NK-92 treated with Interleukin-12 subunit alpha and Interleukin-12 subunit beta, amount 100 ng/mL, for 24 hours (cell line): Measurements from ENCODE around the gene CBX3.
"Not testable (repeated sequence)": the region's sequence is repeated elsewhere in the genome, so short reads cannot be mapped to it uniquely, and the experiment has no call there.

Experiments
- DNase-seq: peaks from one replicate; lab custom pipeline; 2025; lab: John Stamatoyannopoulos, UW

The CBX3 gene

DNA sequence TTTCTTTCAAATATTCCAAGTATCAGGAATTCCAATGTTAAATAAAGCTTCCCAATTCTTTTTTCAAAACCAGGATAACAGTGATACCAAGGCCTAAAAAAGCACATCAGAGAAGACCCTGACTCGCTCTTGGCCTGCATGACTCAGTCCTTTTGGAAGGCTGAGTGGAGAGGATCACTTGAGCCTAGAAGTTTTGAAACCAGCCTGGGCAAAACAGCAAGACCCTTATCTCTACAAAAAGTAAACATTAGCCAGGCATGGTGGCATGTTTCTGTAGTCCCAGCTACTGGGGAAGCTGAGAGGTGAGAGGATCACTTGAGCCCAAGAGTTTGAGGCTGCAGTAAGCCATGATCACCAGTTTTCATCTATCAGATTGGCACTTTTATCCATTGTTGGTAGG is 30.9 kb upstream of the CBX3 start:
- DNase-seq: no peak

DNA sequence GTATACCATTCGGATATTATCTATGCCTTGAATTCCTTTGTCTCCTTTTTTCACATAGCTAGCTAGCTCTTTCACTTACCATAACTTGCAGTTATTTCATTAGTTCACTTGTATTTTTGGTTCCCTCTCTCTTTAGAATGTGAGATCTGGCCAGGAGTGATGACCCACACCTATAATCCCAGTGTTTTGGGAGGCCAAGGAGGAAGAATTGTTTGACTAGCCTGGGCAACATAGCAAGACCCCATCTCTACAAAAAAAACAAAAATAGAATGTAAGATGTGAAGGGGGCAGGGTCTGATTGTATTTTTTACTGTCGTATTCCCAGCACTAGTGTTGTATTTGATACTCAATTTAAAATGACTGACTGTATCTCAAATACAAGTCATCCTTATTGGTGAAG is 29.9 kb upstream of the CBX3 start:
- no peak for DNase-seq

DNA sequence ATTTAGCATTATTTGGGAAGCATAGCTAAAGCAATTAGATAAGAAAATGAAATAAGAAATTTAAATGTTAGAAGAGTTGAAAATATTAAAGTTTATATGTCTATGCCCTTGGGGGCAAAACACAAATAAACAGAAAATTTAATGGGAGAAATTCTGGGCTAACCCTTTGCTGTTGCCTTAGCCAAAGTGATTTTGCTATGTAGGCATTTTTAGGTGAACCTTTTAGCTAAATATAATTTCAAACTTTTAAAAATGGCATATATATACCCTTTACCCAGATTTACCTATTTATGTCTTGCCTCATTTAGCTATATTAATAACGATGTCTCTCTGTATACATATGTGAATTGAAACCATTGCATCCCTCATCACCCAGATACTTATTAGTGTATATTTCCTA is 29.5 kb upstream of the CBX3 start:
- DNase-seq: no peak

DNA sequence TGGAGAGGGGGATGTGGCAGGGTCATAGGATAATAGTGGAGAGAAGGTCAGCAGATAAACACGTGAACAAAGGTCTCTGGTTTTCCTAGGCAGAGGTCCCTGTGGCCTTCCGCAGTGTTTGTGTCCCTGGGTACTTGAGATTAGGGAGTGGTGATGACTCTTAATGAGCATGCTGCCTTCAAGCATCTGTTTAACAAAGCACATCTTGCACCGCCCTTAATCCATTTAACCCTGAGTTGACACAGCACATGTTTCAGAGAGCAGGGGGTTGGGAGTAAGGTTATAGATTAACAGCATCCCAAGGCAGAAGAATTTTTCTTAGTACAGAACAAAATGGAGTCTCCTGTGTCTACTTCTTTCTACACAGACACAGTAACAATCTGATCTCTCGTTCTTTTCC is 25.6 kb upstream of the CBX3 start:
- DNase-seq: not testable (repeated sequence)

DNA sequence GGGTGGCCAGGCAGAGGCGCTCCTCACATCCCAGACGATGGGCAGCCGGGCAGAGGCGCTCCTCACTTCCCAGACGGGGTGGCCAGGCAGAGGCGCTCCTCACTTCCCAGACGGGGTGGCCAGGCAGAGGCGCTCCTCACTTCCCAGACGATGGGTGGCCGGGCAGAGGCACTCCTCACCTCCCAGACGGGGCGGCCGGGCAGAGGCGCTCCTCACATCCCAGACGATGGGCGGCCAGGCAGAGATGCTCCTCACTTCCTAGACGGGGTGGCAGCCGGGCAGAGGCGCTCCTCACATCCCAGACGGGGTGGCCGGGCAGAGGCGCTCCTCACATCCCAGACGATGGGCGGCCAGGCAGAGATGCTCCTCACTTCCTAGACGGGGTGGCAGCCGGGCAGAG is 24.8 kb upstream of the CBX3 start:
- not testable (repeated sequence) for DNase-seq

DNA sequence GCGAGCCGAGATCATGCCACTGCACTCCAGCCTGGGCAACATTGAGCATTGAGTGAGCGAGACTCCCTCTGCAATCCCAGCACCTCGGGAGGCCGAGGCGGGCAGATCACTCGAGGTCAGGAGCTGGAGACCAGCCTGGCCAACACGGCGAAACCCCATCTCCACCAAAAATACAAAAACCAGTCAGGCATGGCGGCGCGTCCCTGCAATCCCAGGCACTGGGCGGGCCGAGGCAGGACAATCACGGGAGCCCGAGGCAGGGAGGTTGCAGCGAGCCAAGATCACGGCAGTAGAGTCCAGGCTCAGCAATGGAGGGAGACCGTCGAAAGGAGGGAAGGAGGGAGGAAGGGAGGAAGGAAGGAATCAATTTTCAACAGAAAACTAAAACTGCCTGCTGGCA is 24.3 kb upstream of the CBX3 start:
- not testable (repeated sequence) for DNase-seq

DNA sequence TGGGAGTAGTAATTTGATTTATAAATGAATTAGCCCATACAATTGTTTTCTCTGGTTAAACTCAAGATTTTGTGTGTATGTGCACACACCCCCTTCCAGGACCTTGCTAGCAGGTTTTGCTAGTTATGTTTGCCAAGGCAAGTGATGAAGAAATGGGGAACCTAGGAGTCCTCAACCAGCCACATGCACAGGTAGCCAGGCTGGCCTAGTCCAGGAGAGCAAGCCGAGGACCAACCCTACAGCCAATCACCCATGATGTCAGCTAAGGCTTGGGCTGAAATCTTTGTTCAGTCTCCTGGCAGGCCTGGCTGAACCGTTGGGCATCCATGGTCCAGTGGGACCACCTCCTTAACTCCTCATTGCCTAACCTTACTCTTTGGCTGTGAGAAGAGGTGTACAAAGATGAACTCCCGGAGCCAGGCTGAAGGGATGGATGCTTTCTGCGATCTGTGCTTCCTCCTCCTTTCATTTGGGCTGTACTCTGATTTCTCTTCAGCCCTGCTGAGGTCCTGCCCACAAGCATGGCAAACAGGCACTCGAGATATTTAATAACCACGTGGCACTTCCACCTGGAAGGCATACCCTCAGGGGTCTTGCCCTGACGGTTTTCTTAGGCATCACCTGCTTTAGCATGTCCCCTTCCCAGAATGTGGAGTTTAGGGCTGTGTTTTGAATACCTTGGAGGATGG is 23.1 kb upstream of the CBX3 start:
- DNase-seq: no peak

DNA sequence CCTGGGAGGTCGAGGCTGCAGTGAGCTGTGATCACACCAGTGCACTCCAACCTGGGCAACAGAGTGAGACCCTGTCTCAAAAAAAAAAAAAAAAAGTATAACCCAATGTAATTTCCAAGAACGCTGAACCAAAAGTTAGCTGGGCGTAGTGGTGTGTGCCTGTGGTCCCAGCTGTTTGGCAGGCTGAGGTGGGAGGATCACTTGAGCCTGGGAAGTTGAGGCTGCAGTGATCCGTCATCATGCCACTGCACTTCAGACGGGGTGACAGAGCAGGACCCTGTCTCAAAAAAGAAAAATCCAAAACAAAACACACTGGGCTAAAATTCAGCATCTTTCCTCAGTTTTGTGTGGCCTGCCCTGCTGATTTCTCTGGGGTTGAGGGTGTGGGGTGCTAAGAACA is 22.1 kb upstream of the CBX3 start:
- DNase-seq: no peak

DNA sequence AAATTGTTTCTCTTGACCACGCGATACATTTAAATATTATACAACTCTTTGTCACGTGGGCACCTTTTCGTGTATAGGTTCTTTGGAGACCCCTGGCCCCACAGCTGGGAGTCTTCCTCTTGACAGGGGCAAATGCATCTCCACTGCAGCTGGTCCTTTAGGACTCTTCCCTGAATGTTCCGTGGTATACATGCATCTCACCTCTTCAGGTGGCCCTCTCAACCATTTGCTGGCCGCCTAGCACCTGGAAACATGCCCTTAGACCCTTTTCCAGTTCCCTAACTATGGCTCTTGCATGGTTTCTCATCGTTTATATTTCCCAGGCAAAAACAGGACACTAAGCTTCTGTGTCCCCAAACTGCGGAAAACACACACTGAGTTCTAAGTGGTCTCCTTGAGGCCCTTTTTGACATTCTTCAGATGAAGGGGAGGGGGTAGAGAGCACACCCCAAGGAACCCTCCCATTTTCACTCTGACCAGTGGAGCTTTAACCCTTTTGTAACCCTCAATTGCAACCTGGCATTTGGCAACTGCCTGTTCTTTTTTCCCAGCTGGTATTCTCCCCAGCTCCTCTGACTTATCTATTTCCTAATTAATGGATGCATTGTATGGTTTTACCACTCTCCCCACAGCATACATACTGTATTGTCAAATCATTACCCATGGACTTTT is 21.6 kb upstream of the CBX3 start:
- DNase-seq: no peak

DNA sequence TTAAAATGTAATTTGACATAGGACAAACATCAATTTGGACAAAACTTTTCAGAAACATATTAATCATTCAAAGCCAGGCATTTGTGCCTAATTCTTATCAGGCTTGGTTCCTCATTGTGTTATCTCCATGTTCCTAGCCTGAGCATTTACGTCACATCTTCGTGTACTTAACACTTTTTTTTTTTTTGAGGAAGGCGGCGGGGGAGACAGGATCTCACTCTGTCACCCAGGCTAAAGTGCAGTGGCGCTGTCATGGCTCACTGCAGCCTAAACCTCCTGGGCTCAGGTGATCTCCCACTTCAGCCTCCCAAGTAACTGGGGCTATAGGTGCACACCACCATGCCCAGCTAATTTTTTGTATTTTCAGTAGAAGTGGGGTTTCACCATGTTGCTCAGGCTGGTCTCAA is 20.8 kb upstream of the CBX3 start:
- no peak for DNase-seq

DNA sequence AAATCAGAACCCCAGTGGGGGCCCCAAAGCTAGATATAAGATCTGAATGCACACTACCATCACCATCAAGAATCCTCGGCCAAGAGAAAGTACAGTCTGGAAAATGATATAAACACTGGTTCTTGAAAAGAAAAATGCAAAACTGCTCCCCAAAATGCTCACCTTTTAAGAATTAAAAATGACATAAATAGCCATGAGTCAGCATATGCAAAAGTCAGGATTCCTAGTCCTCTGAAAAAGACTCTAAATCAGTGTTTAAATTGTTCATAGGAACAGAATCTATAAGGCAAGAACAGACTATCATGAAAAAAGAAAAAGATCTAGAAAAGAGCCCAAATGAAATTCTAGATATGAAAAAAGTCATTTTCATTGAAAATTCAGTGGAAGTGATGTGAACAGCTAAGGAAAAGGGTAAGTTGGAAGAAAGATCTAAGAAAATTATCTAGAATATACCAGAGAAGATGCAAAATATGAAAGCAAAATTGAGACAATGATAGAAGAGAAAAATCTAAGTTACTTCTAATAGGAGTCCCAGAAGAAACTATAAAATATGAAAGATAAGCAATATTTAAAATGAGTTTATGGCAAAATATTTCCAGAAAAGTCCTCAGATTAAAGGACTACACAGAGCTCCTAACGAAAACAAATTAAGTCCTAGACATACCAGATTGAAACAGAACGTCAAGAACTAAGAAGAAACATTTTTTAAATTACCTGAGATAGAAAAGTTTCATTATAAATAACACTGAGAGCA is 19.9 kb upstream of the CBX3 start:
- DNase-seq: no peak

DNA sequence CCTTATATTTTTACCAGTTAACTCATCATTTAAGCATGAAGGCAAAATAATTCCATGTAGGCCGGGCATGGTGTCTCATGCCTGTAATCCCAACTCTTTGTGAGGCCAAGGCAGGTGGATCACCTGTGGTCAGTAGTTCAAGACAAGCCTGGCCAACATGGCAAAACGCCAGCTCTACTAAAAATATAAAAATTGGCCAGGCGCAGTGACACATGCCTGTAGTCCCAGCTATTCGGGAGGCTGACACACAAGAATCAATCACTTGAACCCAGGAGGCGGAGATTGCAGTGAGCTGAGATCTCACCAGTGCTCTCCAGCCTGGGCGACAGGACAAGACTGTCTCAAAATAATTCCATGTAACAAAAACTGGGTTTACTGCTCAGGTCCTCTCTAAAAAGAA is 19.3 kb upstream of the CBX3 start:
- DNase-seq: no peak

DNA sequence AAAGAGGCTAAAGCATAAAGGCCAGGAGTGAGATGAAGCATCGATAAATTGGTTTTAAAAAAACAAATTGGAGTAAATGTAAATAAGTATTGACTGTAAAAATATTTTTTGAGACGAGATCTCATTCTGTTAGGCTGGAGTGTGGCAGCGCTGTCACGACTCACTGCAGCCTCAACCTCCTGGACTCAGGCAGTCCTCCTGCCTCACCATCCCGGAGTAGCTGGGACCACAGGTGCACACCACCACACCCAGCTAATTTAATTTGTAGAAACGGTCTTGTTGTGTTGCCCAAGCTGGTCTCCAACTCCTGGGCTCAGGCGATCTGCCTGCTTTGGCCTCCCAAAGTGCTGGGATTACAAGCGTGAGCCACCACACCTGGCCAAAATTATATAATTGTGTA is 18.8 kb upstream of the CBX3 start:
- DNase-seq: no peak

DNA sequence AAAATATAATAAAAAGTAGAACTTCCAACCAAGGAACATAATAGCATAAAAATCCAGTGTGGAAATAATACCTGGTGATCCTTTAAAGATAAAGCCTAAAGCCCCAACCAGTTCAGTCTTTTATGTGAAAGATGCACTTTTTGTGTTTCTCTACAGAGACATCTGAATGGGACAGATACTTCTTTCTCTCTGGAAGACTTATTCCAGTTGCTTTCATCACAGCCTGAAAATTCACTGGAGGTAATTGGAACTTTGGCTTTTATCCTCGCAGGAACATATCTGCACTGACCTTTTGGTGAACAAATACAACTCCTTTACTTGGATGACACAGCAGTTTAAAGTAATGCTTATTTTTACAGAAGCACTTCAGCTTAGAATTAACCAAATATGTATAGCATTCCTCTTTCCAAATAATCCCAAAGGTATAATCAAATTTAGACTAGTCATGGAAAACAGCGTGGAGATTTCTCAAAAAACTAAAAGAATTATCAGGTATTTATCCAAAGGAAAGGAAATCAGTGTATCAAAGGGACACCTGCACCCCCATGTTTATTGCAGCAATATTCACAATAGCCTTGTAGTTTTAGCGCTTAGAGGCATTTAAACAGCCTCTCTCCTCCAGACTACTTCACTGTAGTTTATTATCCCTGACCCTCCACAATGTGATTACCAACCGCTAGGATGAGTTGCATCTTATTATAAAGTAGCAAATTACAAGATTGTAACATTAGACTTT is 17.8 kb upstream of the CBX3 start:
- no peak for DNase-seq

DNA sequence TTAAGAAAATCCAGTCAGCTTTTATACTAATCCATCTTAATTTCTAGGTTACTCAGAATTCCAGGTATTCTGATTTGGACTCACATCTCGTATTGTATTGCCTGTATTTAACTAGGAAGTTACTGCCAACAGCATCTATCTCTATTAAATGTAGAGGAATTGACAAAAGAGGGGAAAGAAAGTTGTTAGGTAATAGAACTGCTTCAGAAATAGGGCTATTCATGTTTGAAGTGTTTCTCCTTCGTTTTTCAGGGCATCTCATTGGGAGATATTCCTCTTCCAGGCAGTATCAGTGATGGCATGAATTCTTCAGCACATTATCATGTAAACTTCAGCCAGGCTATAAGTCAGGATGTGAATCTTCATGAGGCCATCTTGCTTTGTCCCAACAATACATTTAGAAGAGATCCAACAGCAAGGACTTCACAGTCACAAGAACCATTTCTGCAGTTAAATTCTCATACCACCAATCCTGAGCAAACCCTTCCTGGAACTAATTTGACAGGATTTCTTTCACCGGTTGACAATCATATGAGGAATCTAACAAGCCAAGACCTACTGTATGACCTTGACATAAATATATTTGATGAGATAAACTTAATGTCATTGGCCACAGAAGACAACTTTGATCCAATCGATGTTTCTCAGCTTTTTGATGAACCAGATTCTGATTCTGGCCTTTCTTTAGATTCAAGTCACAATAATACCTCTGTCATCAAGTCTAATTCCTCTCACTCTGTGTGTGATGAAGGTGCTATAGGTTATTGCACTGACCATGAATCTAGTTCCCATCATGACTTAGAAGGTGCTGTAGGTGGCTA is 17.1 kb upstream of the CBX3 start:
- not testable (repeated sequence) for DNase-seq

DNA sequence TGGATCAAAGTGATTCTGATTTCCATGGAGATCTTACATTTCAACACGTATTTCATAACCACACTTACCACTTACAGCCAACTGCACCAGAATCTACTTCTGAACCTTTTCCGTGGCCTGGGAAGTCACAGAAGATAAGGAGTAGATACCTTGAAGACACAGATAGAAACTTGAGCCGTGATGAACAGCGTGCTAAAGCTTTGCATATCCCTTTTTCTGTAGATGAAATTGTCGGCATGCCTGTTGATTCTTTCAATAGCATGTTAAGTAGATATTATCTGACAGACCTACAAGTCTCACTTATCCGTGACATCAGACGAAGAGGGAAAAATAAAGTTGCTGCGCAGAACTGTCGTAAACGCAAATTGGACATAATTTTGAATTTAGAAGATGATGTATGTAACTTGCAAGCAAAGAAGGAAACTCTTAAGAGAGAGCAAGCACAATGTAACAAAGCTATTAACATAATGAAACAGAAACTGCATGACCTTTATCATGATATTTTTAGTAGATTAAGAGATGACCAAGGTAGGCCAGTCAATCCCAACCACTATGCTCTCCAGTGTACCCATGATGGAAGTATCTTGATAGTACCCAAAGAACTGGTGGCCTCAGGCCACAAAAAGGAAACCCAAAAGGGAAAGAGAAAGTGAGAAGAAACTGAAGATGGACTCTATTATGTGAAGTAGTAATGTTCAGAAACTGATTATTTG is 16.3 kb upstream of the CBX3 start:
- DNase-seq: no peak

DNA sequence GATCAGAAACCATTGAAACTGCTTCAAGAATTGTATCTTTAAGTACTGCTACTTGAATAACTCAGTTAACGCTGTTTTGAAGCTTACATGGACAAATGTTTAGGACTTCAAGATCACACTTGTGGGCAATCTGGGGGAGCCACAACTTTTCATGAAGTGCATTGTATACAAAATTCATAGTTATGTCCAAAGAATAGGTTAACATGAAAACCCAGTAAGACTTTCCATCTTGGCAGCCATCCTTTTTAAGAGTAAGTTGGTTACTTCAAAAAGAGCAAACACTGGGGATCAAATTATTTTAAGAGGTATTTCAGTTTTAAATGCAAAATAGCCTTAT is 15.7 kb upstream of the CBX3 start:
- DNase-seq: no peak

DNA sequence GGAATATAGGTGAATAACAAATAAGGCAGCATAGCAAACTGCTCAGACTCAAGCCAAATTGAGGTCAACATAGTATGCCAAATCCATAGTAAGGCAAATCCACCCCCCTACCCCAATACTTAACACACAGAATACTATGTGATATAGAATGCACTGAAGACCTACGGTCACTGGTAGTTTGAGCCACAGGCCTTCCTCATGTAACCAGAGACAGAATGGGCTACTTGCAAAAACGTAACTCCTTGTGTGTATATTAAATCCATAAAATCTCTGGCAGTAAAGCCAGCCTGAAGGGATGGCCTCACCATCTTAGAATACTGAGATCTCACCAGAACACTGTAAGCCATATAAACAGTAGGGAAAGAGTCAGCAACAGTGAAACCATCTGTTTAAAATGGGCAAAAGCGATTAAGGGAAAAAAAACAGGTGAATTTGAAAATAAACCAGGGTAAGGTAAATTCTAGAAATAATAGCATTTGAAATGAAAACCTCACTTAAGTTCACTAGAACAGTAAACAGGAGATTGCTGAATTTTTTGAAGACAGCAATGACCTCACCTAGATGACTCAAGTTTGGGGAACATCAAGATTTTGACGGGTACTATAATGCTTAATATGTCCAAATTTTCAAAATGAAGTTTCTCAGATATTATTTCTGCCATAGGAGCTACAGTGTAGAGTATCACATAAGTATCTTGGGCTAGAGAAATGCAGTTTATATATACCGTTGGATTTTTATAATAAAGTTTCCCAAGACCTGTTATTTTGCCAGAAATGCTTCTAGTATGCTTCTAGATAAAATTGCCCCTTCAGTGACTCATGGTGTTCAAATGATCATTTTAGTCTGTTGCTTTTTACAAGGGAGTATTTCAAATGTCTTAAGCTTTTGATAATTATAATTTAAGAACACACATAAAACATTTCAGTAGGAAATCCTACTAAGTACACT is 14.9 kb upstream of the CBX3 start:
- no peak for DNase-seq

DNA sequence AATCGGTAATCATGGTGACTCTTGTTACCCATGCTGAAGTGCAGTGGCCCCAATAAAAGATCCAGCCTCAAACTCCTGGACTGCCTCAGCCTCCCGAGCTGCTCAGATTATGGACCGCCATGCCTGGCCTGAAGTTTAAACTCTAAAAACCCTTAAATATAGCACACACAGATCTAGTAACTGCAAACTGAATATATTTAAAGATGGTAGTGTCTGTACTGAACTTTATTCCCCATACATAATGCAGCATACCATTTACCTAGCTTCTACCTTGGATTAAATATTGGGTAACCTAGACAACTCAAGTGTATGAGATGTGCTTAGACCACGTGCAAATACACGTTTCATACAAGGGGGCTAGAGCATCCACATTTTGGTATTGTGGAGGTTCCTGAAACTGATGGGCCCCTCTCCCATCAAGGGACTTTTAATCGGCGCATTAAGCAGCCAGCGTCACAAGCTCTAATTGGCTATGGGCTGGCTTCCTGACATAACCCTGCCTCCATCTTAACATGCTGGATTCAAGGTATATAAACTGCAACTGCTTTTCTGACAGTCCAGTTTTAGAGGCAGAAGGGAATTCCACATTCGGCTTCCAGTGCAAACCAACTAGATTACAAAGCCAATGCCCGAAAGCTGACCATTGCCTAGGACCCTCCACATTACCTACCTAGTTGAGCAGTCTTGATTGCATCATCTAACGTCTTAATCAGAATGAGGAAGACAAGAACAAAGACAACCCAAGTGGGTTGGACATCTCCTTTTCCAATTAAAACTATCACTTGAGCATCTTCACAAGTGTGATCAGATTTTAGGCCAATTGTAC is 14.0 kb upstream of the CBX3 start:
- DNase-seq: no peak
